GM11168 (cell line): ENCODE measurements around the gene TTC39C.
"Not testable (repeated sequence)": the region's sequence is repeated elsewhere in the genome, so short reads cannot be mapped to it uniquely, and the experiment has no call there.

ENCODE experiments used
- in situ Hi-C: fragments of 300-500 bp; cut with MboI; formaldehyde crosslinking; loops from one replicate; pipeline ENCODE4 v1.12.0; 2022; ENCODE audit warnings: low sequenced_read_pairs; ENCODE audit not compliant: unreplicated experiment

Gene TTC39C

DNA sequence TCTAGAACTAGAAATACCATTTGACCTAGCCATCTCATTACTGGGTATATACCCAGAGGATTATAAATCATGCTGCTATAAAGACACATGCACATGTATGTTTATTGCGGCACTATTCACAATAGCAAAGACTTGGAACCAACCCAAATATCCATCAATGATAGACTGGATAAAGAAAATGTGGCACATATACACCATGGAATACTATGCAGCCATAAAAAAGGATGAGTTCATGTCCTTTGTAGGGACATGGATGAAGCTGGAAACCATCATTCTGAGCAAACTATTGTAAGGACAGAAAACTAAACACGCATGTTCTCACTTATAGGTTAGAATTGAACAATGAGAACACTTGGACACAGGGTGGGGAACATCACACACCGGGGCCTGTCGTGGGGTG is 60.2 kb downstream of the TTC39C start:
- in situ Hi-C loops = not testable (repeated sequence)

- in situ Hi-C loops = no loop called here
Observed at GRCh38 chr18:24075767-24076597, 61.4 kb downstream of the TTC39C start.

DNA sequence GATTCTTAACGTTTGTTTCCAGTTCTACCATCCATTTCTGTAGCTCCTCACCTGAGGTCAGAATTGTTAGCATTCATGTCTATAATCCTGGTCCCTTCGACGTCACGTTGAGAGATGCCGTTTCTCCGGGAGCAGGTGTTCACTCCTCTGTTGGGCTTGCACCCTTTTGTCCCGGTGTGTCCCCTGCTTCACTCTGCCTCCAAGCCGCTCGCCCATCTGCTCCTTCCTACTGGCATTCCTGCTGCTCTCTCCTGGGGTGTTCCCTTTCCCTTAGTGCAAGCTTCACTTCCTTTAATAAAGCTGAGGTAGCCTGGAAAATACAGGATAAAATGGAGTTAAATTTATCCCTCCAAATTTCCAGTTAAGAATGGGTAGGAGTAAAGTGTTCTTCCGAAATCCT is 62.4 kb downstream of the TTC39C start:
- in situ Hi-C loops = no loop called here

GRCh38 chr18:24078391-24078790 is 63.8 kb downstream of the TTC39C start:
- in situ Hi-C loops = no loop called here

DNA sequence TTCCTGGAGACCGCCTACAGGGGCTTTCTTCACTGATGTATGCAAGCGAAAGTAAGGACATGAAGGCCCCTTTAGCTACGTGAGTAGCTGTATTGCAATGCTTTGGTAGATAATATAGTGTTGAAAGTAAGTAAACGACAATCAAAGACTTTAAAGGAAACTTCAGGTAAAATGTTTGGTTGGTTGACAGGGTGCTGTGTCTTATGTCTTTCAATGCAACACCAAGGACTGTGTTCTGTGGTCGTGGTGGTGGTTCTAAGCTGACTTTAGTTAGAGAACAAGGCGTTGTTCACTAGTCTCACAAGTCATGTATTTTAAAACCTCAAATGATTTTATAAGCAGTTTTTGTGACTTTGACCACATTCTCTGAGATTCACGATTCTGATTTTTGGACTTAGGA is 66.3 kb downstream of the TTC39C start:
- in situ Hi-C loops = no loop called here

DNA sequence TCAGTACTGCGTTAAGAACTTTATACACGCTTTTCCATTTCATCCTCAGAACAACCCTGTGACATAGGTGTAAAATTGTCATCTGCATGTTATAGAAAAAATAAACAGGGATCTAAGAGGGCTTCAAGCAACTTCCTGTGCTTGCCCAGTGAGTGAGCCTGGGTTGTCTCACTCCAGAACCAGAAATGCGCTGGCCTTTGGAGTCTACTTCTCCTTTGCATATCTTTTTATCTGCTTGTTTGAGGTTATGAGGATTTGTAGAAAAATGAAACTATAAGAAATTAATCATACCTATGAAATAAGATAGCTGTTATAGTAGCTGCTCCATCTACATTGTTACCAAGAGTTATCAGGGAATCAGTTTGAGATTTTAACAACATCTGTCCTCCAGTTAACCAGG is 69.0 kb downstream of the TTC39C start:
- in situ Hi-C loops = no loop called here

GRCh38 chr18:24086082-24086481 is 71.5 kb downstream of the TTC39C start:
- in situ Hi-C loops = no loop called here

- in situ Hi-C loops = no loop called here
Observed at GRCh38 chr18:24089076-24089475, 74.5 kb downstream of the TTC39C start.

- in situ Hi-C loops = no loop called here
Observed at GRCh38 chr18:24089515-24090337, 75.2 kb downstream of the TTC39C start.

DNA sequence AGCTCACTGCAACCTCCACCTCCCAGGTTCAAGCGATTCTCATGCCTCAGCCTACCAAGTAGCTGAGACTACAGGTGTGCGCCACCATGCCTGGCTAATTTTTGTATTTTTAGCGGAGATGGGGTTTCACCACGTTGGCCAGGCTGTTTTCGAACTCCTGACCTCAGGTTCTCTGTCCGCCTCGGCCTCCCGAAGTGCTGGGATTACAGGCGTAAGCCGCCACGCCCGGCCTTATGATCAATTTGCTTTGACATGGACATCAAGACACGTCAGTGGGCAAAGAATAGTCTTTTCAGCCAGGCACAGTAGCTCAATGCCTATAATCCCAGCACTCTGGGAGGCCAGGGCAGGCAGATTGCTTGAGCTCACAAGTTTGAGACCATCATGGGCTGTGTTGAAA is 76.3 kb downstream of the TTC39C start:
- in situ Hi-C loops = no loop called here

GRCh38 chr18:24094561-24094960 is 80.0 kb downstream of the TTC39C start:
- in situ Hi-C loops = no loop called here

DNA sequence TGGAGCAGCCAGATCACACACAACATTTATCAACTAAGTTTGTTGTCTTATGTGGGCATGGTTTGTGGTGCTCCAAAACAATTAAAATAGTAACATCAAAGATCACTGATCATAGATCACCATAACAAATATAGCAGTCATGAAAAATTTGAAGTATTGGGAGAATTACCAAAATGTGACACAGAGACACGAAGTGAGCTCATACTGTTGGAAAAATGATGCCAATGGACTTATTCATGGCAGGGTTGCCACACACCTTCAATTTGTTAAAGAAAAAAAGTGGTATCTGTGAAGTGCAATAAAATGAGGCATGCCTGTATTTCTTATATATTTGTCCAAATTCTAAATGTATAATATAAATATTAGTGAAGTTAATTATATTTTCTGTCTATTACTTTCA is 81.4 kb downstream of the TTC39C start:
- in situ Hi-C loops = no loop called here

DNA sequence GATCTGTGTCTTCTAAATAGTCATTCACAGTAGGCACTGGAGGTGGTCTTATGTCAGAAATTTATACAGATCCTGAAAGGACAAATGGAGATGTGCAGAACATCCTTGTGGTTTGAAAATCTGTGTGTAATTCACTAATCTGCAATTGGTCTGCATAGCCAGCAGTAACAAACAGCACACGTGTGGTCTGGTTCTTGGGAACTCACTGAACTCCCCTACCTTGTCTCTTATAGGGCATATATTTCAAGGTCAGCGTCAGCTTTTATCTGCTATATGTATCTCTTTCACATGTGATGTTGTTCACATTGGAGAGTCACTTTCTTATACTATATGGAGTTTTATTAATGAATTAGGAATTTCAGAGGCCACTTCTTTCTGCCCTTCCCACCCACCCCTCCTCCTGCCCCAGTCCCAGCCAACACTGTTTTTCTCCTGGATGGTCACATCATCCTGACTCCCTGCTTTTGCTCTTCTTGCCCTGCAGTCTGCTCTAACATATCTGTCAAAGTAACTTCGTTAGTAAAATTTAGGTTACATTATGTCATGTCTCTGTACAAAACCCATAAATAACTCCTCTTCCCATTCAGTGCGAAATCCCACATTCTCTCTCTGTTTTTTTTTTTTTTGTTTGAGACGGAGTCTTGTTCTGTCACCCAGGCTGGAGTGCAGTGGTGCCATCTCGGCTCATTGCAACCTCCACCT is 88.9 kb downstream of the TTC39C start:
- in situ Hi-C loops = loop anchor here (25.0 kb wide), 1 partner anchor 491 kb away; no protein-coding TSS in a partner anchor

- in situ Hi-C loops = loop anchor here (25.0 kb wide), 1 partner anchor 492 kb away; no protein-coding TSS in a partner anchor
Observed at GRCh38 chr18:24104486-24104885, 89.9 kb downstream of the TTC39C start.

DNA sequence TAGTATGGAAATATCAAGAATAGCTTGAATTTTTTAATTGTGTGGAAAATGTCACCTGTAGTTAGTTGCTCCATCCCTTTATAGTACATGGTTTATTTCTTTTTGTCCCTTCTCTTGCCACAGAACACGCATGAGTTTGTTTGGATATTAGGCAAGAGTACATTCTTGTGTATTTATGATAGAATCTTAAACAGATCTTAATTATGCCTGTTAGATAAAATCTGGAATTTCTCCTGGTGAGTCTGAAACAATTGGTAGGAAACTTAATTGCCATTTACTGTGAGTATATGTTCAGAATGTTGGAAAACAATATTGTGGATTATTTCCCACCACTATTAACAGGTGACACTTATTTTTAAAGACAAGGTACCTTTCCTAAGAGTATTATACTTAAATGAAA is 94.1 kb downstream of the TTC39C start:
- in situ Hi-C loops = loop anchor here (25.0 kb wide), 1 partner anchor 496 kb away; no protein-coding TSS in a partner anchor

DNA sequence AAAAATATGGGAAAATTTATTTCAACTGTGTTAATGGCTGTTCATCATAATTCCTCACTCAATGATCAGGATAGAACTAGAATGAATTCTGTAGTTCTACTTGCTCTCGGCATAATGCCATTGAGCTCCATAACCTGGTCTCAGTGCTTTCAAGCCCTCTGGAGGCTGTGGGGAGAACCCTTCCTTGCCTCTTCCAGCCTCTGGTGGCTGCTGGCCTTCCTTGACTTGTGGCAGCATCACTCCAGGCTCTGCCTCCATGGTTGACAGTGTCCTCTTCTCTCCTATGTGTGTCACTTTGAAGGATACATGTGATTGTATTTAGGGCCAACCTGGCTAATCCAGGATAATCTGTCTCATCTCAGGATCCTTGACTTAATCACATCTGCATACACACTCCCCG is 97.4 kb downstream of the TTC39C start:
- in situ Hi-C loops = loop anchor here (10.0 to 25.0 kb wide), 2 partner anchors 187 to 500 kb away; no protein-coding TSS in a partner anchor

DNA sequence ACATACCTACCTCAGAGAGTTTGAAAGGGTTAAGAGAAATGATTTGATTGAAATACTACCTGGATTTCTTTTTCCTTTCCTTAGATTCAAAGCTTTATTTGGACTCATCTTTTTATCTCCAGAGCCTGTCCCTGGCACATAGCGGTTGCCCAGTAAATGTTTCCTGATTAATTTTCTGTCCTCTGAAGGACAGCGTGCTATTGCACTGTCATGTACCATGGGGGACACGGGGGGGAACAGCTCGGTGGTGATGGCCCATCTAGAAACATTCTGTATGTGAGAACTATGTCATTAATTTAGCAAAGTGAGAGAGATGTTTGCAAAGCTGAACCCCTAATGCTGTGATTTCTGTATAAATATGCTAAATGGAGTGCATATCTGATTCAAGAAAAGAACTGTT is 97.9 kb downstream of the TTC39C start:
- in situ Hi-C loops = loop anchor here (10.0 to 25.0 kb wide), 2 partner anchors 188 to 500 kb away; no protein-coding TSS in a partner anchor

DNA sequence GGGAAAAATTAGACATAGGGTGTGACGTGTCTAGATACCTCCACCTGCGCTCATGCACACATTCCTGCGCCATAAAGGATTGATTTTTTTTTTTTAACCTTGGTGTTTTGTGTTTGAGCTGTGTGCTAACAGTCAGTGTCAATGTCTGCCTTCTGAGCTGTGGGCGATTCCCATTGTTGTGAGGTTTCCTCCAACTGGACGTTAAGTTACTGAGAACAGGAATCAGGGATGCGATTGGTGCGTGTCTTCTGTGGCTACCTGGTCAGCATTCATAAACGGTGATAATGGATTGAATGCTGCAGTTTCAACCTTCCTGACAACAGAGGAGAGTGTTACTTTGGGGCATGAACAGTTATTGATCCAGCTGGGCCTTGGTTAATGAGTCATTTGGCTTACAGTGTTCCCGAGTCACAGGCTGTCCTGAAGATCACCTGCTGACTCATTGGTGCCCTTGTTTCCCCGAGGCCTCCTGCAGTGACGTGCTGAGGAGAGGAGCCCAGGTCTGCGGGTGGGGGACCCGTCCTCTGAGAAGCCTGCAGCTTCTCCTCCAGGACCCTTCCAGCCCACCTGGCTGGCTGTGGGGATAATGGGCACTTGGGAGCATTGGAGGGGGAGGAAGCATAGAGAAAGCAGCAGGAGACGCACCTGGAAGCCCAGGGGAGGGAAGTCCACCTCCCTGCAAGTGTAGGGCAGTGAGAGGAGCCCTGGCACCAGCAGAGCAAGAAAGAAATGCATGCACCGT is 98.5 kb downstream of the TTC39C start:
- in situ Hi-C loops = loop anchor here (10.0 to 25.0 kb wide), 2 partner anchors 188 to 501 kb away; no protein-coding TSS in a partner anchor

DNA sequence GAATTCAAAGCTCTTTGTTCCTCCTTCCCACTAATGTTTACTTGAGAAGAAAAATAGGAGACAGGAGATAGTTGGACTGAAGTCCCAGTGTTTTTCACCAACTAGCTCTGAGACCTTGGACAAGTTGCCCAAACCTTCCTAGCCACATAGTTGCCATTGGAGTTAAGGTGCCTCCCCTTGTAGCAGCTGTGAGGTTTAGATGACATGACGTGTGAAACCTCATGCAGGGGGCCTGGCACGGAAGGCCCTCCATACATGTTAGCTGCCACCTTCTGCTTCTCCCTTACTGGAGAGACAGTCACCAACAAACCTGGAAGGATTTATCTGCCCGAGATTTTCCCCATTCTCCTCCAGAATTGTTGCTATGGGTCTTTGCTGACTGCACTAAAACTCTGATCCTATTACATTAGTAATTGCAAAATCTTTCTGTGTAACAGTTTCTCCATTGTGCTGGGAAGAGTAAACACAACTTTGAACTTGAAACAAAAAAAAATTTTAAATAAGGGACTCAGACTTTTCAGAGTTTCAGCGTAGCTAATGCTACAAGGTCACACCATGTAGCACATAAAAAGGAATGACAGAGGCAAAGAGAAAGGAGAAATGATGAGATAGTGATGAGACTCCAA is 100.5 kb downstream of the TTC39C start:
- in situ Hi-C loops = loop anchor here (10.0 to 25.0 kb wide), 2 partner anchors 190 to 503 kb away; no protein-coding TSS in a partner anchor
